Superior temporal gyrus (tissue), 1 donor: Measurements from ENCODE around the gene SH2B3.
A peak's percentile ranks its signal among the peaks of the same experiment; 100 is the strongest.

Experiments
- DNase-seq: peaks from one replicate; pipeline ENCODE4 v3.0.0-alpha.2; 2016; ENCODE audit errors: extremely low spot score

The SH2B3 gene

GRCh38 chr12:111443586-111443985 is 37.9 kb downstream of the SH2B3 start:
- no peak for DNase-seq

GRCh38 chr12:111444314-111444924 is 38.7 kb downstream of the SH2B3 start:
- no peak for DNase-seq

GRCh38 chr12:111444925-111445725 is 39.4 kb downstream of the SH2B3 start:
- peak; percentile 37 for DNase-seq

- no peak for DNase-seq
Observed at GRCh38 chr12:111445726-111446581, 40.2 kb downstream of the SH2B3 start.

GRCh38 chr12:111446631-111447570 is 41.2 kb downstream of the SH2B3 start:
- DNase-seq, result no peak

- no peak for DNase-seq
Observed at GRCh38 chr12:111447571-111448265, 42.0 kb downstream of the SH2B3 start.

- DNase-seq, result no peak
Observed at GRCh38 chr12:111448266-111448830, 42.6 kb downstream of the SH2B3 start.

GRCh38 chr12:111448846-111449790 is 43.4 kb downstream of the SH2B3 start:
- DNase-seq, result no peak

GRCh38 chr12:111450676-111451075 is 45.0 kb downstream of the SH2B3 start:
- DNase-seq, result no peak

- no peak for DNase-seq
Observed at GRCh38 chr12:111451232-111451631, 45.5 kb downstream of the SH2B3 start.

- peak; percentile 92 for DNase-seq
Observed at GRCh38 chr12:111451649-111452129, 46.0 kb downstream of the SH2B3 start.

GRCh38 chr12:111453071-111453989 is 47.6 kb downstream of the SH2B3 start:
- DNase-seq, result peak; percentile 72

- no peak for DNase-seq
Observed at GRCh38 chr12:111454311-111454710, 48.6 kb downstream of the SH2B3 start.

- no peak for DNase-seq
Observed at GRCh38 chr12:111454716-111455447, 49.2 kb downstream of the SH2B3 start.

- no peak for DNase-seq
Observed at GRCh38 chr12:111455448-111456320, 50.0 kb downstream of the SH2B3 start.

GRCh38 chr12:111457071-111457470 is 51.3 kb downstream of the SH2B3 start:
- no peak for DNase-seq
